CD14-positive monocyte (primary cell): ENCODE results near the gene ARHGEF3. TPM values are rescaled to one million over a fixed set of nuclear protein-coding genes. Genes with fewer than 3 reads are reported as not detected.

Experiments
- DNase-seq, 3 donors: peaks; one replicate each; pipeline ENCODE4 v3.0.0-alpha.2; 2011 to 2022
- H2AFZ ChIP-seq: 2 replicates; pipeline ENCODE4 v1.6.0; 2012; ENCODE audit warnings: mild to moderate bottlenecking, low read depth, low read length, inconsistent platforms; ENCODE audit not compliant: insufficient read depth, poor library complexity, severe bottlenecking
- H3K27ac ChIP-seq, 2 donors: 1 replicate in 1 of 2; 2 replicates in 1 of 2; pipeline ENCODE4 v1.5.1; 2012 to 2013; ENCODE audit warnings: low read length in 2 of 2, control low read depth in 1 of 2, inconsistent platforms in 1 of 2, low read depth in 1 of 2, mild to moderate bottlenecking in 1 of 2
- H3K27me3 ChIP-seq, 2 donors: one replicate each; pipeline versions ENCODE4 v1.6.0 to v1.6.1; 2011 to 2013; ENCODE audit warnings: low read length in 2 of 2; ENCODE audit not compliant: control insufficient read depth in 2 of 2, insufficient read depth in 2 of 2
- H3K36me3 ChIP-seq, 2 donors: replicated peaks in 1 of 2; 1 replicate in 1 of 2; 2 replicates in 1 of 2; pipeline versions ENCODE4 v1.5.1 to v1.6.1; 2012 to 2013; ENCODE audit warnings: low read length in 2 of 2, control low read depth in 1 of 2, inconsistent platforms in 1 of 2, mild to moderate bottlenecking in 1 of 2; ENCODE audit not compliant: insufficient read depth in 2 of 2, control insufficient read depth in 1 of 2
- H3K4me1 ChIP-seq, 2 donors: 1 replicate in 1 of 2; 2 replicates in 1 of 2; pipeline versions ENCODE4 v1.5.1 to v1.6.1; 2012 to 2013; ENCODE audit warnings: low read length in 2 of 2, control low read depth in 1 of 2, inconsistent platforms in 1 of 2, mild to moderate bottlenecking in 1 of 2, moderate library complexity in 1 of 2; ENCODE audit not compliant: insufficient read depth in 2 of 2, control insufficient read depth in 1 of 2
- H3K4me2 ChIP-seq: replicated peaks from 2 replicates; pipeline ENCODE3; 2012; ENCODE audit warnings: low read length, moderate library complexity, mild to moderate bottlenecking; ENCODE audit not compliant: poor library complexity, severe bottlenecking; ENCODE audit errors: extremely low read depth
- H3K4me3 ChIP-seq, 3 experiments: fragments of 200-600 bp in 1 of 3; sonication (generic) in 1 of 3; replicated peaks in 1 of 3; 1 replicate in 2 of 3; 2 replicates in 1 of 3; pipeline ENCODE4 v1.5.1; 2011 to 2013; ENCODE audit warnings: low read length in 3 of 3, mild to moderate bottlenecking in 3 of 3, control low read depth in 2 of 3, low read depth in 2 of 3, inconsistent platforms in 1 of 3, moderate library complexity in 1 of 3
- H3K79me2 ChIP-seq: 2 replicates; pipeline ENCODE4 v1.6.0; 2012; ENCODE audit warnings: mild to moderate bottlenecking, control low read depth, inconsistent platforms, low read length, moderate library complexity; ENCODE audit not compliant: insufficient read depth
- H3K9ac ChIP-seq: 2 replicates; pipeline ENCODE4 v1.6.0; 2017; ENCODE audit warnings: low read length, mild to moderate bottlenecking; ENCODE audit not compliant: insufficient read depth, poor library complexity, severe bottlenecking
- H3K9me3 ChIP-seq, 2 donors: replicated peaks in 1 of 2; 1 replicate in 1 of 2; 2 replicates in 1 of 2; pipeline versions ENCODE4 v1.5.1 to v1.6.1; 2012 to 2013; ENCODE audit warnings: low read length in 2 of 2, control low read depth in 1 of 2; ENCODE audit not compliant: control insufficient read depth in 1 of 2, insufficient read depth in 1 of 2
- H4K20me1 ChIP-seq: 2 replicates; pipeline ENCODE4 v1.6.0; 2012; ENCODE audit warnings: mild to moderate bottlenecking, low read length, control low read depth, moderate library complexity; ENCODE audit not compliant: insufficient read depth
- H3K27ac Mint-ChIP-seq, 7 donors: one replicate each; pipeline ENCODE4 v1.8.0; 2020; ENCODE audit warnings: mild to moderate bottlenecking in 7 of 7, mixed read lengths in 7 of 7, moderate library complexity in 6 of 7, inconsistent platforms in 2 of 7
- H3K27me3 Mint-ChIP-seq, 3 donors: one replicate each; pipeline ENCODE4 v1.8.0; 2021 to 2022; ENCODE audit warnings: low read depth in 3 of 3, mild to moderate bottlenecking in 3 of 3, mixed read lengths in 3 of 3, moderate library complexity in 3 of 3, inconsistent platforms in 1 of 3
- H3K36me3 Mint-ChIP-seq, 2 donors: one replicate each; pipeline ENCODE4 v1.8.0; 2020; ENCODE audit warnings: mixed read lengths in 2 of 2, inconsistent platforms in 1 of 2, mild to moderate bottlenecking in 1 of 2
- H3K4me1 Mint-ChIP-seq: one replicate; pipeline ENCODE4 v1.8.0; 2020; ENCODE audit warnings: mild to moderate bottlenecking, mixed read lengths
- H3K4me3 Mint-ChIP-seq, 2 donors: one replicate each; pipeline ENCODE4 v1.8.0; 2020; ENCODE audit warnings: mild to moderate bottlenecking in 2 of 2, mixed read lengths in 2 of 2, moderate library complexity in 1 of 2
- H3K9me3 Mint-ChIP-seq, 7 donors: one replicate each; pipeline ENCODE4 v1.8.0; 2020 to 2022; ENCODE audit warnings: mixed read lengths in 7 of 7, mild to moderate bottlenecking in 6 of 7, moderate library complexity in 6 of 7, inconsistent platforms in 2 of 7
- CTCF ChIP-seq: fragments of 200-600 bp; IDR thresholded peaks from one replicate; pipeline ENCODE4 v1.8.0; 2022; ENCODE audit warnings: antibody characterized with exemption, mild to moderate bottlenecking
- WGBS: methylation state at CpG from one replicate; pipeline ENCODE4 v1.1.5; 2013; ENCODE audit warnings: missing lambda C conversion rate; ENCODE audit not compliant: insufficient coverage; 5-methylcytosine and 5-hydroxymethylcytosine counted together
- intact Hi-C, 2 donors: fragments of 100-400 bp; cut with micrococcal nuclease; formaldehyde crosslinking; loops; one replicate each; pipeline versions ENCODE4 v1.15.0 to v1.15.1; 2023
- polyA plus RNA-seq, 3 donors: library from polyadenylated mRNA; depleted of rRNA in 1 of 3; unstranded in 2 of 3; stranded (reverse) in 1 of 3; fragments of 300-500 nt in 2 of 3; fragments of >200 nt in 1 of 3; fragmentation: Illumina TruSeq in 2 of 3; gene quantifications; 1 replicate in 2 of 3; 2 replicates in 1 of 3; pipeline ENCODE4 v1.2.3, GENCODE V29; 2012 to 2021

Gene ARHGEF3
- polyA plus RNA-seq, 3 donors, result 22.6 to 29.5 (median 26.5) TPM

DNA sequence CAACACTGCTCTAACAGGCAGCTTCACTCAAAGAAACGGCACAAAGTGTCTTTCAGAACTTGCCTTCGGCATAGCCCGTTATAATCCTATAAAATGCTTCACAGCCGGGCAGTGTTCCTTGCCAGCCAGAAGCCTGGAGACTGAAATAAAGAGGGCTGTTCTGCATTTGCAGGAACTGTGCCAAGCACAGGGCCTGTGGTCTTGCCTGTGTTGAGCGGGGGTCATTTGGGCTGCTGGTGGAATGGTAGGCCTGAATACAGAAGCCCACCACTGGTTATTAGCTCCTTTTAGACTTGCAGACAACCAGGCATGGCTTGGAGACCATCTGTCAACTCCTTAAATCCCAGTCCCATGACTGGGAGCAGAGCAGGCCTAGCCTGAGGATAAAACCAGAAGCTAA, 4.7 kb upstream of the ARHGEF3 start:
- Histone ChIP-seq H3K36me3 (no peaks in the 10 kb centered on the region), H3K27ac (no peak overlapping the region), H3K4me2 (no peak overlapping the region), H3K79me2 (peaks cover 3% of the 10 kb centered on the region), H3K4me1 (peaks cover 6 to 9% of the 10 kb centered on the region in 2 donors), H3K9me3 (no peaks in the 10 kb centered on the region), H4K20me1 (peaks cover 3% of the 10 kb centered on the region), H3K4me3 (no peak overlapping the region), H3K9ac (no peak overlapping the region), H3K27me3 (no peaks in the 10 kb centered on the region), H2AFZ (no peak overlapping the region)
- DNase-seq, result no peak
- H3K9me3 Mint-ChIP-seq, result no peaks in the 10 kb centered on the region
- peaks cover 6% of the 10 kb centered on the region for H3K4me1 Mint-ChIP-seq
- intact Hi-C loops, result loop anchor here in 1 of 2 donors (10.0 kb wide), 1 partner anchor 252 kb away; the partner anchor contains the start of gene CCDC66
- H3K36me3 Mint-ChIP-seq, result no peaks in the 10 kb centered on the region
- 95% methylated on average over 5 of the region's 5 CpGs for WGBS
- H3K4me3 Mint-ChIP-seq, result no peak overlapping the region
- H3K27ac Mint-ChIP-seq, result no peak overlapping the region
- peaks cover 0 to 3% (median 2%) of the 10 kb centered on the region in 3 donors for H3K27me3 Mint-ChIP-seq
- no peak for TF ChIP-seq CTCF

DNA sequence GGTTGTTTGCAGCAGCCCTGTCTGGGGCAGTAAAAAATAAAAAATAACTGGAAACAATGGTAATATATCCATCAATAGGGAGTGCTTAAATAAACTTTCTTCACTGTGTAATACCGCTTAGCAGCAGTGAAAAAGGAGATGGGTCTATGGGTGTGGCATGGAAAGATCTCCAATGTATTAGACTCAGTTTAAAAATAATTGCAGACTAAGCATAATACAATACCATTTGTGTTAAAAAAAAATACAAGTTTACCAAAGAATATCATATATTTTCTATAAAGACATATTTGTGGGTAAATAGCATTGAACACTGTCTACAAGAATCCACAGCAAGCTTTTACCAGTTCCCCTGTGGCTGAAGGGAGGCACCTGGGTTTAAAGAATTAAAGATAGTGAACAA, 1.0 kb upstream of the ARHGEF3 start:
- TF ChIP-seq CTCF, result no peak
- peaks cover 0 to 2% (median 0%) of the 10 kb centered on the region in 7 donors for H3K9me3 Mint-ChIP-seq
- no CpG with 5 or more reads among the region's 1 CpG for WGBS
- H3K9ac ChIP-seq, result no peak overlapping the region
- H3K4me1 Mint-ChIP-seq, result peaks cover 35% of the 10 kb centered on the region
- no peak overlapping the region for H3K4me3 ChIP-seq
- peaks cover 0 to 2% (median 2%) of the 10 kb centered on the region in 3 donors for H3K27me3 Mint-ChIP-seq
- no peak overlapping the region for H2AFZ ChIP-seq
- H4K20me1 ChIP-seq, result peaks cover 17% of the 10 kb centered on the region
- peaks cover 2 to 10% of the 10 kb centered on the region in 2 donors for H3K36me3 Mint-ChIP-seq
- H3K27me3 ChIP-seq, result no peaks in the 10 kb centered on the region
- no peak for DNase-seq
- H3K9me3 ChIP-seq, result no peaks in the 10 kb centered on the region
- intact Hi-C loops, result loop anchor here (2.0 to 10.0 kb wide), 5 partner anchors 100 to 248 kb away; partner anchors contain the start of genes CCDC66 (in 1 of the 2) and TASOR (in 1 of the 2)
- H3K4me3 Mint-ChIP-seq, result no peak overlapping the region
- H3K4me1 ChIP-seq, result peaks cover 35 to 44% of the 10 kb centered on the region in 2 donors
- no peak overlapping the region for H3K27ac Mint-ChIP-seq
- H3K27ac ChIP-seq, result no peak overlapping the region
- H3K79me2 ChIP-seq, result peaks cover 38% of the 10 kb centered on the region
- peak overlapping the region; percentile 88 for H3K4me2 ChIP-seq
- H3K36me3 ChIP-seq, result no peaks in the 10 kb centered on the region
